IPS-NIHi11 (cell line): ENCODE results near the gene MIOX.

Source experiments
- DNase-seq: peaks from one replicate; pipeline ENCODE4 v3.0.0; 2012; ENCODE audit warnings: mixed read lengths, low spot score

MIOX gene

GRCh38 chr22:50473855-50474671, 12.6 kb upstream of the MIOX start:
- DNase-seq, result peak; percentile 76

- DNase-seq, result peak; percentile 99
Measured at GRCh38 chr22:50474710-50475651, 11.7 kb upstream of the MIOX start, which contains the start of gene SBF1. Gene SBF1, minus strand, starts transcription at chr22:50475035. Its CDS starts 195 bp downstream, at chr22:50474840.

- DNase-seq, result no peak
Measured at GRCh38 chr22:50475652-50476002, 11.0 kb upstream of the MIOX start.

GRCh38 chr22:50476868-50477267, 9.8 kb upstream of the MIOX start:
- DNase-seq, result no peak

- DNase-seq, result no peak
Measured at GRCh38 chr22:50477923-50478322, 8.7 kb upstream of the MIOX start.

GRCh38 chr22:50479721-50480120, 6.9 kb upstream of the MIOX start:
- DNase-seq, result no peak

- no peak for DNase-seq
Measured at GRCh38 chr22:50481045-50481439, 5.6 kb upstream of the MIOX start.

- DNase-seq, result peak; percentile 94
Measured at GRCh38 chr22:50481440-50482106, 5.1 kb upstream of the MIOX start, which contains the start of gene ADM2. Gene ADM2, plus strand, starts transcription at chr22:50481543. Its CDS starts 305 bp downstream, at chr22:50481848.

GRCh38 chr22:50482107-50483074, 4.3 kb upstream of the MIOX start:
- no peak for DNase-seq

- no peak for DNase-seq
Measured at GRCh38 chr22:50483106-50483505, 3.6 kb upstream of the MIOX start.

GRCh38 chr22:50483556-50483955, 3.1 kb upstream of the MIOX start:
- no peak for DNase-seq

- DNase-seq, result no peak
Measured at GRCh38 chr22:50483977-50484853, 2.4 kb upstream of the MIOX start.

GRCh38 chr22:50485221-50486131, 1.2 kb upstream of the MIOX start:
- DNase-seq, result no peak

GRCh38 chr22:50487290-50488005, 789 bp downstream of the MIOX start:
- DNase-seq, result no peak

GRCh38 chr22:50488006-50488677, 1.5 kb downstream of the MIOX start:
- no peak for DNase-seq

GRCh38 chr22:50488886-50489285, 2.2 kb downstream of the MIOX start:
- no peak for DNase-seq

GRCh38 chr22:50489363-50490243, 2.9 kb downstream of the MIOX start:
- no peak for DNase-seq
